Mucosa of stomach (tissue), 1 donor: ENCODE data around the gene CDK5RAP2.
"Not testable (repeated sequence)": the region's sequence is repeated elsewhere in the genome, so short reads cannot be mapped to it uniquely, and the experiment has no call there.

Source experiments
- H3K27me3 ChIP-seq: one replicate; pipeline ENCODE4 v1.7.0; 2013; ENCODE audit warnings: mild to moderate bottlenecking, low read length; ENCODE audit not compliant: control insufficient read depth, insufficient read depth
- H3K36me3 ChIP-seq: one replicate; pipeline ENCODE4 v1.7.0; 2013; ENCODE audit warnings: low read length; ENCODE audit not compliant: control insufficient read depth, insufficient read depth
- H3K4me1 ChIP-seq: one replicate; pipeline ENCODE4 v1.7.0; 2013; ENCODE audit warnings: mild to moderate bottlenecking, low read length; ENCODE audit not compliant: control insufficient read depth, insufficient read depth
- H3K4me3 ChIP-seq: one replicate; pipeline ENCODE4 v1.7.0; 2013; ENCODE audit warnings: low read length
- H3K9ac ChIP-seq: one replicate; pipeline ENCODE4 v1.7.0; 2013; ENCODE audit warnings: mild to moderate bottlenecking, low read length, moderate library complexity
- H3K9me3 ChIP-seq: one replicate; pipeline ENCODE4 v1.7.0; 2013; ENCODE audit warnings: mild to moderate bottlenecking, low read length, moderate library complexity; ENCODE audit not compliant: control insufficient read depth
- donor health status: Pancreatic carcinoma.

Gene CDK5RAP2

GRCh38 chr9:120536949-120537640 lies 42.9 kb downstream of the CDK5RAP2 start:
- Histone ChIP-seq H3K36me3 (no peaks in the 10 kb centered on the region), H3K9me3 (no peaks in the 10 kb centered on the region), H3K4me1 (peaks cover 10% of the 10 kb centered on the region), H3K4me3 (no peak overlapping the region), H3K9ac (no peak overlapping the region), H3K27me3 (no peaks in the 10 kb centered on the region)

GRCh38 chr9:120536094-120536493 lies 43.9 kb downstream of the CDK5RAP2 start:
- no peak overlapping the region for H3K9ac ChIP-seq
- H3K4me1 ChIP-seq = peaks cover 14% of the 10 kb centered on the region
- H3K27me3 ChIP-seq = no peaks in the 10 kb centered on the region
- H3K9me3 ChIP-seq = no peaks in the 10 kb centered on the region
- H3K36me3 ChIP-seq = no peaks in the 10 kb centered on the region
- H3K4me3 ChIP-seq = no peak overlapping the region

- H3K27me3 ChIP-seq = no peaks in the 10 kb centered on the region
- H3K9me3 ChIP-seq = no peaks in the 10 kb centered on the region
- H3K4me1 ChIP-seq = peaks cover 14% of the 10 kb centered on the region
- H3K9ac ChIP-seq = no peak overlapping the region
- no peaks in the 10 kb centered on the region for H3K36me3 ChIP-seq
- no peak overlapping the region for H3K4me3 ChIP-seq
Observed at GRCh38 chr9:120534266-120534665, 45.7 kb downstream of the CDK5RAP2 start.

GRCh38 chr9:120532891-120533290 lies 47.1 kb downstream of the CDK5RAP2 start:
- no peaks in the 10 kb centered on the region for H3K36me3 ChIP-seq
- no peaks in the 10 kb centered on the region for H3K27me3 ChIP-seq
- no peak overlapping the region for H3K9ac ChIP-seq
- H3K9me3 ChIP-seq = no peaks in the 10 kb centered on the region
- H3K4me3 ChIP-seq = no peak overlapping the region
- H3K4me1 ChIP-seq = peaks cover 14% of the 10 kb centered on the region

GRCh38 chr9:120532475-120532874 lies 47.5 kb downstream of the CDK5RAP2 start:
- H3K9me3 ChIP-seq = no peaks in the 10 kb centered on the region
- H3K4me1 ChIP-seq = peaks cover 14% of the 10 kb centered on the region
- H3K36me3 ChIP-seq = no peaks in the 10 kb centered on the region
- H3K27me3 ChIP-seq = no peaks in the 10 kb centered on the region
- no peak overlapping the region for H3K4me3 ChIP-seq
- no peak overlapping the region for H3K9ac ChIP-seq

GRCh38 chr9:120531683-120532300 lies 48.2 kb downstream of the CDK5RAP2 start:
- Histone ChIP-seq H3K9me3 (no peaks in the 10 kb centered on the region), H3K27me3 (no peaks in the 10 kb centered on the region), H3K4me3 (no peak overlapping the region), H3K4me1 (peaks cover 14% of the 10 kb centered on the region), H3K9ac (no peak overlapping the region), H3K36me3 (no peaks in the 10 kb centered on the region)

GRCh38 chr9:120530220-120530832 lies 49.6 kb downstream of the CDK5RAP2 start:
- H3K9ac ChIP-seq, H3K9me3 ChIP-seq, H3K27me3 ChIP-seq, H3K36me3 ChIP-seq, H3K4me3 ChIP-seq: not testable (repeated sequence)
- H3K4me1 ChIP-seq = peaks cover 14% of the 10 kb centered on the region

GRCh38 chr9:120528829-120529228 lies 51.1 kb downstream of the CDK5RAP2 start:
- H3K36me3 ChIP-seq = no peaks in the 10 kb centered on the region
- H3K4me3 ChIP-seq = no peak overlapping the region
- H3K27me3 ChIP-seq = no peaks in the 10 kb centered on the region
- H3K9me3 ChIP-seq = no peaks in the 10 kb centered on the region
- H3K4me1 ChIP-seq = peaks cover 14% of the 10 kb centered on the region
- no peak overlapping the region for H3K9ac ChIP-seq

- Histone ChIP-seq H3K4me3 (no peak overlapping the region), H3K36me3 (no peaks in the 10 kb centered on the region), H3K9me3 (no peaks in the 10 kb centered on the region), H3K4me1 (peaks cover 14% of the 10 kb centered on the region), H3K9ac (no peak overlapping the region), H3K27me3 (no peaks in the 10 kb centered on the region)
Observed at GRCh38 chr9:120528327-120528726, 51.6 kb downstream of the CDK5RAP2 start.

DNA sequence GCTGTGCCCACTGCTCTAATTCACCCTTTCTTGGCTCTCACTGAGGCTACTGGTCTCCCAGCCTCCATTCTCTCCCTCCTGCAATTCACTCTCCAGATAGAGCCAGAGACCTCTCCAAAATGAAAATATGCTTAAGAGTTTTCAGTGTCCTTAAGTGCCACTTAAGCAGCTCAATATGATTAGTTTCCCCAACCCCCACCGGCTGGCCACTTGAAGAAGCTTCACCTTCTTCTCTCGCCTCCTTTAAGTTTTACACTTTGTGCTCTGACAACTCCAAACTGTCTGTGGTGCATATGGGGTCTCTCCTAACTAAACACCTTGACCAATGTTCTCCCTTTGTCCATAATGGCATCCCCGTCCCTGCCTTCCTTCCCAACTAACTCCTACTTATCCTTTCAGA lies 53.4 kb downstream of the CDK5RAP2 start:
- Histone ChIP-seq H3K36me3 (no peaks in the 10 kb centered on the region), H3K9me3 (no peaks in the 10 kb centered on the region), H3K4me3 (no peak overlapping the region)

GRCh38 chr9:120524863-120525262 lies 55.1 kb downstream of the CDK5RAP2 start:
- Histone ChIP-seq H3K36me3 (no peaks in the 10 kb centered on the region), H3K27me3 (no peaks in the 10 kb centered on the region), H3K9ac (no peak overlapping the region), H3K9me3 (no peaks in the 10 kb centered on the region), H3K4me1 (no peaks in the 10 kb centered on the region), H3K4me3 (no peak overlapping the region)

More for the DNA sequence above, 53.4 kb downstream of the CDK5RAP2 start:
- no peaks in the 10 kb centered on the region for H3K4me1 ChIP-seq
- no peaks in the 10 kb centered on the region for H3K27me3 ChIP-seq
- H3K9ac ChIP-seq = no peak overlapping the region

DNA sequence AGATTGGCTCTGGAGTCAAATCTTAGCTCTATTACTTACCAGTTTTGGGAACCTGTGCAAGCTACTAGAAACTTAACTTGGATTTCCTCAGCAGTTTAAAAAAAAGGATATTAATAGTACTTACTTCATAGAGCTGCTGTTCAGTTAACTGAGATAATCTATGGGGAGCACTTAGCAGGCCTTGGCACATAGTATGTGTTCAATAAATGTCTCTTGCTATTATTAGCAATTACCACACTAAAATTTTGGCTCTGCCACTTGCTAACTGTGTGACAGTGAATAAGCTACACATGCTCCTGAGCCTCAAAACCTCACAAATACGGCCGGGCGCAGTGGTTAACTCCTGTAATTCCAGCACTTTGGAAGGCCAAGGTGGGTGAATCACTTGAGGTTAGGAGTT lies 55.9 kb downstream of the CDK5RAP2 start:
- no peaks in the 10 kb centered on the region for H3K36me3 ChIP-seq

More for the DNA sequence above, 55.9 kb downstream of the CDK5RAP2 start:
- Histone ChIP-seq H3K4me1 (no peaks in the 10 kb centered on the region), H3K27me3 (no peaks in the 10 kb centered on the region), H3K9ac (no peak overlapping the region), H3K9me3 (no peaks in the 10 kb centered on the region), H3K4me3 (no peak overlapping the region)
